Testis (tissue), 3 donors: ENCODE results near the gene CLEC14A. TPM values are rescaled to one million over a fixed set of nuclear protein-coding genes. Genes with fewer than 3 reads are reported as not detected.

ENCODE experiments used
- DNase-seq: peaks from one replicate; pipeline ENCODE4 v3.0.0-alpha.2; 2019
- H3K27ac ChIP-seq, 2 donors: fragments of 200-600 bp; sonication (generic); one replicate each; pipeline ENCODE4 v1.5.1; 2019
- H3K27me3 ChIP-seq: fragments of 200-600 bp; sonication (generic); one replicate; pipeline ENCODE4 v1.5.1; 2019
- H3K36me3 ChIP-seq: fragments of 200-600 bp; sonication (generic); one replicate; pipeline ENCODE4 v1.5.1; 2017; ENCODE audit warnings: low read depth; ENCODE audit errors: missing control alignments
- H3K4me1 ChIP-seq: fragments of 200-600 bp; sonication (generic); one replicate; pipeline ENCODE4 v1.5.1; 2019
- H3K4me3 ChIP-seq, 2 donors: fragments of 200-600 bp; sonication (generic); one replicate each; pipeline ENCODE4 v1.5.1; 2017 to 2019
- H3K9me3 ChIP-seq: fragments of 200-600 bp; sonication (generic); one replicate; pipeline ENCODE4 v1.5.1; 2017
- CTCF ChIP-seq, 3 experiments: fragments of 450-650 bp in 2 of 3; fragments of 200-600 bp in 1 of 3; sonication (generic) in 1 of 3; IDR thresholded peaks; one replicate each; pipeline ENCODE4 v1.5.1; 2016 to 2019; ENCODE audit warnings: antibody characterized with exemption in 3 of 3, mild to moderate bottlenecking in 2 of 3, moderate library complexity in 1 of 3
- POLR2A ChIP-seq: fragments of 450-650 bp; IDR thresholded peaks from one replicate; pipeline ENCODE4 v1.6.1; 2017; ENCODE audit warnings: antibody characterized with exemption, mild to moderate bottlenecking, moderate library complexity
- WGBS, 2 donors: methylation state at CpG; one replicate each; pipeline ENCODE4 v1.1.5; 2018; 5-methylcytosine and 5-hydroxymethylcytosine counted together
- intact Hi-C: fragments of 100-400 bp; cut with DNase I; formaldehyde crosslinking; loops from one replicate; pipeline ENCODE4 v1.15.1; 2023; ENCODE audit warnings: low total_unique reads
- polyA plus RNA-seq: library from polyadenylated mRNA; stranded (reverse); fragments of 350-450 nt; fragmentation: Illumina TruSeq; extraction: RNeasy Lipid Tissue Mini Kit (QIAGEN cat#74804); gene quantifications from one replicate; pipeline ENCODE4 v1.2.3, GENCODE V29; 2014; ENCODE audit warnings: low read depth, low replicate concordance; ENCODE audit not compliant: insufficient read depth
- total RNA-seq, 2 donors: library from RNA; depleted of rRNA; stranded (reverse); fragments of >200 nt; gene quantifications; one replicate each; pipeline ENCODE4 v1.2.3, GENCODE V29; 2016

Gene CLEC14A
- total and polyA plus RNA-seq, 3 donors from 2014 or later: 7.9 to 11.4 (median 9.7) TPM

GRCh38 chr14:38291681-38292467 is 36.0 kb upstream of the CLEC14A start:
- no peaks in the 10 kb centered on the region for H3K27me3 ChIP-seq
- no peak overlapping the region for H3K4me3 ChIP-seq
- no peaks in the 10 kb centered on the region for H3K9me3 ChIP-seq
- H3K4me1 ChIP-seq: no peaks in the 10 kb centered on the region
- H3K27ac ChIP-seq: no peak overlapping the region
- TF ChIP-seq POLR2A (no peak), CTCF (IDR thresholded peaks at IDR 0.05) (no peak)
- no peak for DNase-seq
- no peaks in the 10 kb centered on the region for H3K36me3 ChIP-seq
- intact Hi-C loops: no loop called here

GRCh38 chr14:38290601-38291188 is 34.8 kb upstream of the CLEC14A start:
- H3K36me3 ChIP-seq: no peaks in the 10 kb centered on the region
- H3K27me3 ChIP-seq: no peaks in the 10 kb centered on the region
- no peak overlapping the region for H3K27ac ChIP-seq
- WGBS, 2 donors: 43 to 54% methylated on average over 5 of the region's 5 CpGs
- H3K9me3 ChIP-seq: no peaks in the 10 kb centered on the region
- no peak for DNase-seq
- H3K4me3 ChIP-seq: no peak overlapping the region
- H3K4me1 ChIP-seq: no peaks in the 10 kb centered on the region
- intact Hi-C loops: no loop called here
- TF ChIP-seq CTCF (IDR thresholded peaks at IDR 0.05) (no peak), POLR2A (no peak)

- Histone ChIP-seq H3K4me3 (no peak overlapping the region), H3K4me1 (peaks cover 3% of the 10 kb centered on the region), H3K27me3 (no peaks in the 10 kb centered on the region), H3K27ac (no peak overlapping the region), H3K36me3 (no peaks in the 10 kb centered on the region), H3K9me3 (no peaks in the 10 kb centered on the region)
- no peak for DNase-seq
- intact Hi-C loops: no loop called here
- no peak for TF ChIP-seq CTCF (IDR thresholded peaks at IDR 0.05)
- TF ChIP-seq POLR2A: no peak
Observed at GRCh38 chr14:38286452-38286851, 30.6 kb upstream of the CLEC14A start.

GRCh38 chr14:38285962-38286361 is 30.1 kb upstream of the CLEC14A start:
- no peaks in the 10 kb centered on the region for H3K36me3 ChIP-seq
- H3K27ac ChIP-seq: no peak overlapping the region
- no peaks in the 10 kb centered on the region for H3K27me3 ChIP-seq
- H3K9me3 ChIP-seq: no peaks in the 10 kb centered on the region
- DNase-seq: no peak
- TF ChIP-seq POLR2A (no peak), CTCF (IDR thresholded peaks at IDR 0.05) (no peak)
- H3K4me3 ChIP-seq: no peak overlapping the region
- intact Hi-C loops: no loop called here
- 49 to 54% methylated on average over 2 of the region's 2 CpGs for WGBS, 2 donors
- H3K4me1 ChIP-seq: peaks cover 3% of the 10 kb centered on the region

- intact Hi-C loops: no loop called here
- Histone ChIP-seq H3K4me3 (no peak overlapping the region), H3K9me3 (no peaks in the 10 kb centered on the region), H3K27me3 (no peaks in the 10 kb centered on the region), H3K4me1 (peaks cover 3% of the 10 kb centered on the region), H3K36me3 (no peaks in the 10 kb centered on the region), H3K27ac (no peak overlapping the region)
- DNase-seq: no peak
- no peak for TF ChIP-seq POLR2A
- TF ChIP-seq CTCF (IDR thresholded peaks at IDR 0.05): no peak
Observed at GRCh38 chr14:38282936-38283335, 27.0 kb upstream of the CLEC14A start.
